ENCODE data around the gene DOK3.

DNA sequence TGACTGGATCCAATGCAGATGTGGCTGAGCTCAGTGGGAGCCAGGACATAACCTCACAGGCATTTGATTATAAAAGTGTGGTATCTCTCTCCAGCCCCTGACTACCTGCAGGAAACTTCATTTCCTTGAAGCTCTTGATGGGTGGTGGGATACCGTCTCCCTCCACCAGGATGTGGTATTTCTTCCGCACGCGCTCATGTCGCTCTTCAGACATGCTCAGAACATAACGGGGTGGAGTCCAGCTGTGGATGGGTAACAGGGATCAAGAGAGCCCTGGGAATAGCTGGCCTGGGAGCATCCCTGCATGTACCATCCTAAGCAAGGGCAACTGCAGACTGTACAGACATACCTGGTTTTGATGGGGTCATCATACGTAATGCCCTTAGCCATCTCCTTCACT lies 6.0 kb upstream of the DOK3 start:
- TF ChIP-seq, protein P1, sequence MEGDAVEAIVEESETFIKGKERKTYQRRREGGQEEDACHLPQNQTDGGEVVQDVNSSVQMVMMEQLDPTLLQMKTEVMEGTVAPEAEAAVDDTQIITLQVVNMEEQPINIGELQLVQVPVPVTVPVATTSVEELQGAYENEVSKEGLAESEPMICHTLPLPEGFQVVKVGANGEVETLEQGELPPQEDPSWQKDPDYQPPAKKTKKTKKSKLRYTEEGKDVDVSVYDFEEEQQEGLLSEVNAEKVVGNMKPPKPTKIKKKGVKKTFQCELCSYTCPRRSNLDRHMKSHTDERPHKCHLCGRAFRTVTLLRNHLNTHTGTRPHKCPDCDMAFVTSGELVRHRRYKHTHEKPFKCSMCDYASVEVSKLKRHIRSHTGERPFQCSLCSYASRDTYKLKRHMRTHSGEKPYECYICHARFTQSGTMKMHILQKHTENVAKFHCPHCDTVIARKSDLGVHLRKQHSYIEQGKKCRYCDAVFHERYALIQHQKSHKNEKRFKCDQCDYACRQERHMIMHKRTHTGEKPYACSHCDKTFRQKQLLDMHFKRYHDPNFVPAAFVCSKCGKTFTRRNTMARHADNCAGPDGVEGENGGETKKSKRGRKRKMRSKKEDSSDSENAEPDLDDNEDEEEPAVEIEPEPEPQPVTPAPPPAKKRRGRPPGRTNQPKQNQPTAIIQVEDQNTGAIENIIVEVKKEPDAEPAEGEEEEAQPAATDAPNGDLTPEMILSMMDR (IDR thresholded peaks at IDR 0.05; ENCODE audit: insufficient read depth, low read length, poor library complexity, severe bottlenecking), result no peak
- TF ChIP-seq EZH2phosphoT487 (conservative IDR thresholded peaks at IDR 0.05; ENCODE audit: low read length), result no peak

Measured in SU-DHL-6 (cell line).